Hepatic stellate cell (primary cell): ENCODE measurements around the gene IL20.
"Not testable (repeated sequence)": the region's sequence is repeated elsewhere in the genome, so short reads cannot be mapped to it uniquely, and the experiment has no call there.

Experiments used
- DNase-seq: peaks from one replicate; pipeline ENCODE4 v3.0.0; 2011; ENCODE audit warnings: low spot score

The IL20 gene

GRCh38 chr1:206843626-206844025 lies 21.8 kb upstream of the IL20 start:
- no peak for DNase-seq

GRCh38 chr1:206846487-206846886 lies 18.9 kb upstream of the IL20 start:
- no peak for DNase-seq

DNA sequence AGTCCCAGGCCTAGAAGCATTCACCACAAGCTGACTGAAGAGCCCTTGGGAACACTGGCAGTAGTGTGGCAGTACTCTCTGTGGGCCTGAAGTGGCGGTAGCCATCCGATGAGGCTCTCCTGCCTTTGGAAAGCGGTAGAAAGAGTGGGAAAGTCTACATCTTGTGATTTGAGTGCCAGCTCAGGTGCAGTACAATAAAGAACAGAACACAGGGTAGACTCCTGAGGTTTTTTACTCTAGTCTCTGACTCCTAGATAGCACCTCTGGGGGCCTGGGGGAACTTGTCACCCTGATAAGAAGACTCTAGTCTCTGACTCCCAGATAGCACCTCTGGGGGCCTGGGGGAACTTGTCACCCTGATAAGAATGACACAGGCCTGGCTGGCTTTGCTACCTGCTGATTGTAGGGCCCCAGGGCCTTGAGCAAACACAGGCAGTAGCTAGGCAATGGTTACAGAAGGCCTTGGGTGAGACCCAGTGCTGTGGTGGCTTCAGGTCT lies 18.0 kb upstream of the IL20 start:
- DNase-seq = no peak

DNA sequence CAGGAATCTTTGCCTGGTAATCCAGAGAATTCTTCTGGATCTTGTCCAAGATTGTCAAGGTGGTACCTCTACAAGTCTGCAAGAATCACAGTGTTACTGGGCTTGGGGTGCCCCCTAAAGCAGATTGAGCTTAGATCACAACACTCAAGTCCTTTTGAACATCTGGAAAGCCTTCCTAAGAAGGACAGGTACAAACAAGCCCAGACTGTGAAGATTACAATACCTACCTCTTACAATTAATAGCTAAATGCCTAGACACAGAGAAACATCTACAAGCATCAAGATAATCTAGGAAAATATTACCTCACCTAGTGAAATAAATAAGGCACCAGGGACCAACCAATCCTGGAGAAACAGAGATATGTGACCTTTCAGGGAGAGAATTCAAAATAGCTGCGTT lies 17.5 kb upstream of the IL20 start:
- DNase-seq = no peak

DNA sequence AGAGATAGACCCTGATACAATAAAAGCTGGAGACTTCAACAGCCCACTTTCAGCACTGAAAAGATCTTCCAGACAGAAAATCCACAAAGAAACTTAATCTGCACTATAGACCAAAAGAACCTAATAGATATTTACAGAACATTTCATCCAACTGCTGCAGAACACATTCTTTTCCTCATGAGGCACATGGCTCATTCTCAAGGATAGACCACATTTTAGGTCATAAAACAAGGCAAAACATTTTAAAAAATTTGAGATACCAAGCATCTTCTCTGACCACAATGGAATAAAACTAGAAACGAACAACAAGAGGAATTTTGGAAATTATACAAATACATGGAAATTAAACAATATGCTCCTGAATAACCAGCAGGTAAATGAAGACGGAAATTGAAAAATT lies 15.0 kb upstream of the IL20 start:
- no peak for DNase-seq

DNA sequence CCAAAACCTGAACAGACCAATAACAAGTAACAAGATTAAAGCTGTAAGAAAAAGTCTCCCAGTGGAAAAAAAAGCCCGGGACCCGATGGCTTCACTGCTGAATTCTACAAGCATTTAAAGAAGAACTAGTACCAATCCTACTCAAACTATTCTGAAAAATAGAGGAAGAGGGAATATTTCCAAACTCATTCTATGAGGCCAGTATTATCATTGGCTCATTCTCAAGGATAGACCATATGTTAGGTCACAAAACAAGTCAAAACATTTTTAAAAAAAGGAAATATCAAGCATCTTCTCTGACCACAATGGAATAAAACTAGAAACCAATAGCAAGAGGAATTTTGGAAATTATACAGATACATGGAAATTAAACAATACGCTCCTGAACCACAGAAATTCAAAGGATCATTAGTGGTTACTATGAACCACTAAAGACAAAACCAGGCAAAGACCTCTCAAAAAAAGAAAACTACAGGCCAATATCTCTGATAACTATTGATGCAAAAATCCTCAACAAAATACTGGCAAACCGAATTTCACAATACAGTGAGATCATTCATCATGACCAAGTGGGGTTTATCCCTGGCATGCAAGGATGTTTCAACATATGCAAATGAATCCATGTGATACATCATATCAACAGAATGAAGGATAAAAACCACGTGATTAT lies 13.9 kb upstream of the IL20 start:
- no peak for DNase-seq

GRCh38 chr1:206852662-206853061 lies 12.8 kb upstream of the IL20 start:
- not testable (repeated sequence) for DNase-seq

GRCh38 chr1:206853696-206854095 lies 11.7 kb upstream of the IL20 start:
- not testable (repeated sequence) for DNase-seq

GRCh38 chr1:206854401-206855129 lies 10.9 kb upstream of the IL20 start:
- no peak for DNase-seq

DNA sequence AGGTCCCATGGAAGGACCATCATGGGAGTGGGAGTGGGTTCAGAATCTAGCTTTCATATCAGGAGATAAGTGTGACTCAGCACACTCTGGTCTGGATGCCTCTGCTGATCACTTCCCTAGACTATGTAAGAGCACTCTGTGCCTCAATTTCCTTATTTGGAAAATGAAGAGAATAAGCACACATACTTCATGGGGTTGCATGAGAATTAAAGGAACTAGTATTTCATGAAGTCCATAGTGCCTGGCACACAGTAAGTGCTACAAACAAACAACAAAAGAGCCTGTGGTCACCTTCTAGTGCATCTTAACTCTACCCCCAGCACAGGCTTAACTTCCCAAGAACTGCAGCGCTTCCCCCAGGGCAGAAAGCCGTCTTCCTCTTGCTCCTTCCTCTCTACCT lies 9.6 kb upstream of the IL20 start:
- DNase-seq = no peak

DNA sequence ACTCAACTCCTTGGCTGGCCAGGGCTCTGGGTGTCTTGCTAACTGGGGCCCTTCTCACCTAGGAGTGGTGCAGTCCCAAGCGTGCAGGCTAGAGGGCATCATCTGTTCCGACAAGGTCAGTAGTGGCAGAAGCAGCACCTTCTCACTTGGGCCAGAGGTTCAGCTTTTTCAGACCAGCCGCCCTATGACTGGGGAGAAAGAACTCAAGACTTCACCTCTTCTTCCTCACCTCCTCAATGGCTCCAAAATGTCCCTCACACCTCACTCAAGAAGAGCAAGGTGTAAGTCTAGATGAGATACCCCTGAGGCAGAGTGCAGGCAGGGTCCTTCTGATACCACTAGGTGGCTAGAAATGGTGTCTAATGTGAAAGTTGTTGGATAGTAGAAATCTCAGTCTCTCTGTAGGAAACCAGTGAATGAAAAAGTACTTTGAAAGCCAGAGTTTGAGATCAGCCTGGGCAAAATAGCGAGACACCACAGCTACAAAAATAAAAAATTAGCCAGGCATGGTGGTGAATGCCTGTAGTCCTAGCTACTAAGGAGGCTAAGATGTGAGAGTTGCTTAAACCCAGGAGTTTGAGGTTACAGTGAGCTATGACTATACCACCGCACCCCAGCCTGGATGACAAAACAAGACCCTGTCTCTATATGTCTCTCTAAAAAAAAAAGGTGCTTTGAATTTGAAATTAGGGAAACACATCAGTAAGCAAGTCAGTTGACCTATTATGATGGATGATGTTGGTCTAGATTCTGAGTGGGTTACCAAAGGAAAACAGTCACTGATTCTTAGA lies 8.6 kb upstream of the IL20 start:
- DNase-seq = no peak

GRCh38 chr1:206859082-206859521 lies 6.3 kb upstream of the IL20 start:
- DNase-seq = no peak

GRCh38 chr1:206860165-206860564 lies 5.3 kb upstream of the IL20 start:
- DNase-seq = no peak

DNA sequence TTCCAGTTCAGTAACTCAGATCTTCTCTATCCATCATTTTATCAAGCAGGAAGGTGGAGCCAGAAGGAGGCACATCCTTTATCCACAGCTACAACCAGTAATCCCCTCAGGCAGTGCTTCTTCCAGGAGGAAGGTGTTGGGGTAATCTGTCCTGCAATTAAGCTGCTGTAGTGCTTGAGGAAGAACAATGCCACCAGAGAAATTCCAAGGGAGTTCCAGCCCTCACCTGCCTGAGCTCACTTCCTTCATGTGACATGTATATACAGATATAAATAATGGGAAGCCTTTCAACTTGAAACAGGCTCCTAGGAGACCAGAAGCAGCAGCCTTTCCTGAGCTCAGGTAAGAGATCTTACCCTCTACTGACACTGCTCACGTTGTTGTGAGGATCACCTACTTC lies 2.2 kb upstream of the IL20 start:
- DNase-seq = no peak

DNA sequence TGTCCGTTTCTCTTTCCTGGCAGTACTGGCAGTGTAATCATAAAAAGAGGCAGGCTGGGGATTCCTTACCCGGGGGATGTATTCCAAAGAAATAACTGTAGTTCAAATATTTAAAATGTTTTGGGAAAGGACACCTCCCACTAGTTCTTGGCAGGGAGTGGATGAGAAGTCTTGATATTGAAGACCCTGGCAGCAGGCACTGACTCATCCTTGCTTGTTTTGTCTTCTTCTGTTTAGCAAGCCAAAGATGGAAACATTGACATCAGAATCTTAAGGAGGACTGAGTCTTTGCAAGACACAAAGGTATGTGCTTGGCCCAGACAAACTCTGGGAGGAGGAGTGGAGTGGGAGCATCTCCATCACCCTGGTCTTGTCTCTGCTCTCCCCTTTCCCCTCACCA lies 639 bp downstream of the IL20 start:
- no peak for DNase-seq

DNA sequence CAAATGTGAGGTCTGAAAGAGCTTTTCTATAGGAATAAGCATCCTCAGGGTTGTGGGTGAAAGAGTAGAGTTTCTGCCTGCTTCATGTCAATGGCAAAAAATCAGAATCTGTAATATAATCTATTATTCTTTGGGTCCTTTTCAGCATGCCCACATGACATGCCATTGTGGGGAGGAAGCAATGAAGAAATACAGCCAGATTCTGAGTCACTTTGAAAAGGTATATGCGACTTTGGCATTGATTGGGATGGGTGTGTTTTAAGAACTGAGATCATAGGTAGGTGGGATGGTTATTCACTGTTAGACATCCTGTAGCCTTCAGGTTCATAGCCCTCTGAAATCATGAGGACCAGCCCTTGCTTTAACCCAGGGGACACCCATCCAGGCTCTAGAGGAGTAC lies 1.8 kb downstream of the IL20 start:
- DNase-seq = no peak

DNA sequence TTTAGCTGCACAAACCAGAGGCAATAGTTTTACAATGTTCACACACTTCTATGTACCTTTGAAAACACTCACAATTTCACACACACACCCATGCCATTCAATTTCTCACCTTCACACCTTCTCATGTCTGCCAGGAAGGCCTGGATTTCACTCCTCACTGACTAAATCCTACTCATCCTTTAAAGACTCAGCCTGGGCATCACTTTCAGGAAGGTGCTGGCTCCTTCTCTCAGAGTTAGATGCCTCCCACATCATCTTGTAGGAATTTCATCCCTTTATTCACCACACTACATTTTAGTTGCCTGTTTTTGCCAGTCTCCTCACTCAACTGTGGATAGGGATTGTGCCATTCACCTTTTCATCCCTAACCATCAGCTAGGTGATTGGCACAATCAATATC lies 2.3 kb downstream of the IL20 start:
- DNase-seq = no peak

DNA sequence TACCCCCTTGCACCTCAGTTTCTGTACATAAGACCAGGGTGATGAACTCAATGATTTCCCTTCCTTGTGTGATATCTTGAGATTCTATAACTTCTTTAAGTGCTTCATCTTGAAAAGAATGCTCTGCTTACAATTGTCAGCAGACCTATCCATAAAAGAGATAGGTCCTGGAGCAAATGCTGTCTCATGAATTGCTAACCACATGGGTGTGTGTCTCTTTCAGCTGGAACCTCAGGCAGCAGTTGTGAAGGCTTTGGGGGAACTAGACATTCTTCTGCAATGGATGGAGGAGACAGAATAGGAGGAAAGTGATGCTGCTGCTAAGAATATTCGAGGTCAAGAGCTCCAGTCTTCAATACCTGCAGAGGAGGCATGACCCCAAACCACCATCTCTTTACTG lies 2.8 kb downstream of the IL20 start:
- DNase-seq = no peak

DNA sequence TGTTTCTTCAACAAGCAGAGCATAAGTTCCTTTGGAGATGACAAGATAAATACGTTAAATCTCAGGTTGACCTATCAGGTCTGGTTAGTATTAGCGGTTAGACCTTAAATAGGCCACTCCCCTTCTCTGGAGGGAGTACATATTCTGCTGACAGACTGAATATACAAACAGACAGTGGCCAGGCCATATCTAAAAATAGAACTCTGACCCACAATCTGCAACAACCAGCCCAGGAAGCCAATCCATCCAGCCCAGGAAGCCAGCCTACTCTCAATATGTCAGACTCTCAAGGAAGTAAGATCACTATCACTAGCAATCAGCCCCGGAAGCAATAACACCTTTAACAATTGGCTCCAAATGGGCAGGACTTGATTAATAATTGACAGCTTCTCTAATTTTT lies 6.7 kb downstream of the IL20 start:
- DNase-seq = peak; percentile 31

DNA sequence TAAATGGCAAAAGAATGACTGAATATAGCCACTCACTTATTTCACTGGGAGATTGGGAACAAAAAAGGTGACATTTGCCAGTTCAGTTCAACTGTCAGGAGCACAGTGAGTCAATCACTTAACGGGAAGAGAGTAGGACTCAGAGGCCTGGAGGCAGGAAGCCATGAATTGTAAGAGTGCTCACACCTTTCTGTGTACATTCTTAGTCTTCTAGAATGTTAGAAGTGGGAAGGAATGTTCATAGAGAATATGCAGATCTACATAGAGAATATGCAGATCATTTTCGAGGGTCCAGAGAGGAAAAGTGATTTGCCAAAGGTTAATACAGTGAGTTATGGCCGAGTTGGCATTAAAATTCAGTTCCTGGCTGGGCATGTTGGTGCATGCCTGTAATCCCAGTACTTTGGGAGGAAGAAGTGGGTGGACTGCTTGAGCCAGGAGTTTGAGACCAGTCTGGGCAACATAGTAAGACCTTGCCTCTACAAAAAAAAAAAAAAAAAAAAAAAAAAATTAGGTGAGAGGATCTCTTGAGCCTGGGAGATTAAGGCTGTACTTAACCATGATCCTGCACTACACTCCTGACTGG lies 8.3 kb downstream of the IL20 start:
- DNase-seq = no peak

- no peak for DNase-seq
Measured at GRCh38 chr1:206875752-206876377, 10.4 kb downstream of the IL20 start.

DNA sequence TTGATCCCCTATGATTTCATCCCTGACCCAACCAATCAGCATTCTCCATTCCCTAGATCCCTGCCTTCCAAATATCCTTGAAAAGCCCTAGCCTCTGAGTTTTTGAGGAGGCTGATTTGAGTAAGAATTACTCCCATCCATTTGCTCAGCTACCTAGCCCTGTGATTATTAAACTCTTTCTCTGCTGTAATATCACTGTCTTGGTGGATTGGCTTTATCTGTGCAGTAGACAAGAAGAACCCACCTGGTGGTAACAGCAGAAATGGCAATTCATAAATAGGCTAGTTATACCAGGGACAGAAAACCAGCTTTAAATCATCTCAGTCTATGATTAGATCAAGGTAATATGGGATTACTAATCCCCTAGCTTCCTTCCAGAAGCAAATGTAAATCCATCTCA lies 13.0 kb downstream of the IL20 start:
- no peak for DNase-seq
